HUES64 (cell line): Measurements from ENCODE around the gene PATL1.
"Not testable (repeated sequence)": the region's sequence is repeated elsewhere in the genome, so short reads cannot be mapped to it uniquely, and the experiment has no call there.

Experiments
- H3K27ac ChIP-seq: 2 replicates; pipeline ENCODE4 v1.7.0; 2013; ENCODE audit warnings: low read depth, low read length, inconsistent platforms
- H3K27me3 ChIP-seq: 2 replicates; pipeline ENCODE4 v1.6.1; 2013; ENCODE audit warnings: mild to moderate bottlenecking, low read length; ENCODE audit not compliant: insufficient read depth
- H3K36me3 ChIP-seq: 2 replicates; pipeline ENCODE4 v1.6.1; 2013; ENCODE audit warnings: mild to moderate bottlenecking, low read length; ENCODE audit not compliant: insufficient read depth
- H3K4me1 ChIP-seq: 2 replicates; pipeline ENCODE4 v1.6.1; 2013; ENCODE audit warnings: mild to moderate bottlenecking, low read length, moderate library complexity; ENCODE audit not compliant: insufficient read depth
- H3K4me3 ChIP-seq: 2 replicates; pipeline ENCODE4 v1.5.1; 2013; ENCODE audit warnings: mild to moderate bottlenecking, low read length, moderate library complexity
- H3K9ac ChIP-seq: 2 replicates; pipeline ENCODE4 v1.6.1; 2013; ENCODE audit warnings: mild to moderate bottlenecking, low read depth, low read length
- H3K9me3 ChIP-seq: 2 replicates; pipeline ENCODE4 v1.6.1; 2013; ENCODE audit warnings: low read depth, low read length; ENCODE audit not compliant: insufficient read depth
- WGBS: fragments of 150-250, 120-280 bp; methylation state at CpG from one replicate; pipeline ENCODE4 v1.1.7; 2013; ENCODE audit warnings: missing lambda C conversion rate; 5-methylcytosine and 5-hydroxymethylcytosine counted together

The PATL1 gene

GRCh38 chr11:59692915-59693314 is 24.1 kb upstream of the PATL1 start:
- no peaks in the 10 kb centered on the region for H3K27me3 ChIP-seq
- no peak overlapping the region for H3K4me3 ChIP-seq
- no peak overlapping the region for H3K27ac ChIP-seq
- H3K9ac ChIP-seq = no peak overlapping the region
- no peaks in the 10 kb centered on the region for H3K4me1 ChIP-seq
- peaks cover 5% of the 10 kb centered on the region; the same call in 1 of the 2 replicates for H3K9me3 ChIP-seq
- no peaks in the 10 kb centered on the region for H3K36me3 ChIP-seq

GRCh38 chr11:59691156-59691555 is 22.3 kb upstream of the PATL1 start:
- 84% methylated on average over 2 of the region's 2 CpGs for WGBS

DNA sequence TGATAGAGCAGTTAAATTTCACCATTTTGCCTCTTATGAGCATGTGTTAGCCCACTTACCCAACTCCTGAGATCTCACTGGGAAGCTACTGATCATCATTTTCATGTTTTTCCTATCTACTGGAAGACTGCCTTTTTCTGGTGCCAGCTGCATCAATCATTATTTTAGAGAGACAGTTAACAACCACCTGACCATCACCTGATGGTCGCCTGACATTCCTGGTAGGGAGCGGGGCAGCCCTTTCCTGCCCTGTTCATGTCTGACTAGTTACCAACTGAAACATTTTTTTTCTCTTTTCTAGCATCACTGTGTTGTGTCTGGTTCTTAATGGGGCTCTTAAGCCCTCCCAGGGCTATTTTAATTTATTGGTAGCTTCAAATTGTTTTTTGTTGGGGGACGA is 20.2 kb upstream of the PATL1 start:
- WGBS = 85% methylated on average over 3 of the region's 3 CpGs
- H3K36me3 ChIP-seq = no peaks in the 10 kb centered on the region
- H3K9ac ChIP-seq = no peak overlapping the region
- H3K9me3 ChIP-seq = peaks cover 5% of the 10 kb centered on the region; the same call in 1 of the 2 replicates
- H3K27me3 ChIP-seq = no peaks in the 10 kb centered on the region
- H3K4me1 ChIP-seq = no peaks in the 10 kb centered on the region
- no peak overlapping the region for H3K4me3 ChIP-seq
- no peak overlapping the region for H3K27ac ChIP-seq

More at GRCh38 chr11:59691156-59691555, 22.3 kb upstream of the PATL1 start:
- H3K4me3 ChIP-seq = no peak overlapping the region
- no peaks in the 10 kb centered on the region for H3K36me3 ChIP-seq
- no peaks in the 10 kb centered on the region for H3K4me1 ChIP-seq
- H3K27ac ChIP-seq = no peak overlapping the region
- peaks cover 5% of the 10 kb centered on the region; the same call in 1 of the 2 replicates for H3K9me3 ChIP-seq
- H3K27me3 ChIP-seq = no peaks in the 10 kb centered on the region
- no peak overlapping the region for H3K9ac ChIP-seq

- H3K9me3 ChIP-seq, H3K27me3 ChIP-seq, H3K36me3 ChIP-seq, H3K4me1 ChIP-seq, H3K9ac ChIP-seq, H3K27ac ChIP-seq, H3K4me3 ChIP-seq: not testable (repeated sequence)
- 91% methylated on average over 7 of the region's 7 CpGs for WGBS
These were observed 12.5 kb upstream of the PATL1 start for GRCh38 chr11:59681260-59681725.

- WGBS = 67% methylated on average over 1 of the region's 1 CpG
- Histone ChIP-seq H3K27ac (no peak overlapping the region), H3K4me3 (no peak overlapping the region), H3K36me3 (no peaks in the 10 kb centered on the region), H3K9ac (no peak overlapping the region), H3K27me3 (no peaks in the 10 kb centered on the region), H3K9me3 (no peaks in the 10 kb centered on the region), H3K4me1 (no peaks in the 10 kb centered on the region)
These were observed 11.7 kb upstream of the PATL1 start for GRCh38 chr11:59680287-59681154.

DNA sequence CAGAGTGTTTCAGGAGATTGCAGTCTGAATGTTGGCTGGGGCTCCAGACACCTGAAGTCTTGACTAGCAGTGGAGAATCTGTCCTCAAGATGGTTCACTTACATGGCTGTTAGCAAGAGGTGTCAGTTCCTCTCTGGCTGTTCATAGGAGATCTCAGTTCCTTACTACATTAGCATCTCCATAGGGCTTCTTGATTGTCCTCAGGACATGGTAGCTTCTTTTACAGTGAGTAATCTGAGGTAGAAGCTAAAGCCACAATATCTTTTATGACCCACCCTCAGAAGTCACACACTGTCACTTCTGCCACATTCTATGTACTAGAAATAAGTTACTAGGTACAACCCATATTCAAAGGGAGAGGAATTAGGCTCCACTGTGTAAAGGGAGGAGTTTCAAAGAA is 10.5 kb upstream of the PATL1 start:
- Histone ChIP-seq H3K27me3 (no peaks in the 10 kb centered on the region), H3K9ac (no peak overlapping the region), H3K27ac (no peak overlapping the region), H3K36me3 (no peaks in the 10 kb centered on the region), H3K4me1 (no peaks in the 10 kb centered on the region), H3K4me3 (no peak overlapping the region), H3K9me3 (no peaks in the 10 kb centered on the region)

GRCh38 chr11:59678813-59679165 is 10.0 kb upstream of the PATL1 start:
- H3K27me3 ChIP-seq = no peaks in the 10 kb centered on the region
- H3K36me3 ChIP-seq = no peaks in the 10 kb centered on the region
- H3K4me1 ChIP-seq = no peaks in the 10 kb centered on the region
- no peak overlapping the region for H3K4me3 ChIP-seq
- H3K9ac ChIP-seq = no peak overlapping the region
- no peak overlapping the region for H3K27ac ChIP-seq
- 95% methylated on average over 3 of the region's 3 CpGs for WGBS
- no peaks in the 10 kb centered on the region for H3K9me3 ChIP-seq

DNA sequence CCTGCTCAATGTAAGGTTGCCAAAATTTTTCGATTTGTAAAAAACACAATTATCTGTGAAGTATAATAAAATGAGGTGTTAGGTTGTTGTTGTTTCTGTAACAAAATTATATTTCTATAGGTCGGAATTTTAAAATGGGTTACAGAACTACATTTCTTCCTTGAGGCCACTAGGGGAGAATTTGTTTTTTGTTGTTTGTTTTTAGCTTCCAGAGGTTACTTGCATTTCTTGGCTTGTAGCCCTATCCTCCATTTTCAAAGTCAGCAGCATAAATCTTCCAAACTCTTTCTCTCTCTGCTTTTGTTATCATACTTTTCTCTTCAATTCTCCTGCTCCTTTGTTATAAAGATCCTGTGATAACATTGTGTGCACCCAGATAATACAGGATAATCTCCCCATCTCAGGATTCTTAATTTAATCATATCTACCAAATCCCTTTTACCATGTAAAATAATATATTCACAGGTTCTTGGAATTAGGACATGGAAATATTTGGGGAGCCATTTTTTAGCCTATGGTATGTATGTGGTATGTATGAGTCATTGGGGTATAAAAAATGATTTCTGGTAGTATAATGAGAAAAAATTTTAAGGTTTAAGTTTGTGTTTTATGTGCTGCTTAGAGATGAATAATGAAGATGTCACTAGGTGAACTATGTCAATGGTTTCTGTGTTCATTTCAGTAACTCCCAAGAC is 9.4 kb upstream of the PATL1 start:
- Histone ChIP-seq H3K36me3 (no peaks in the 10 kb centered on the region), H3K9ac (no peak overlapping the region), H3K4me1 (no peaks in the 10 kb centered on the region), H3K9me3 (no peaks in the 10 kb centered on the region), H3K27me3 (no peaks in the 10 kb centered on the region), H3K4me3 (no peak overlapping the region), H3K27ac (no peak overlapping the region)
- 94% methylated on average over 2 of the region's 2 CpGs for WGBS

- Histone ChIP-seq H3K9ac (no peak overlapping the region), H3K36me3 (no peaks in the 10 kb centered on the region), H3K4me3 (no peak overlapping the region), H3K27me3 (no peaks in the 10 kb centered on the region), H3K27ac (no peak overlapping the region), H3K4me1 (no peaks in the 10 kb centered on the region), H3K9me3 (no peaks in the 10 kb centered on the region)
- WGBS = 93% methylated on average over 8 of the region's 8 CpGs
These were observed 7.4 kb upstream of the PATL1 start for GRCh38 chr11:59676205-59676604.

DNA sequence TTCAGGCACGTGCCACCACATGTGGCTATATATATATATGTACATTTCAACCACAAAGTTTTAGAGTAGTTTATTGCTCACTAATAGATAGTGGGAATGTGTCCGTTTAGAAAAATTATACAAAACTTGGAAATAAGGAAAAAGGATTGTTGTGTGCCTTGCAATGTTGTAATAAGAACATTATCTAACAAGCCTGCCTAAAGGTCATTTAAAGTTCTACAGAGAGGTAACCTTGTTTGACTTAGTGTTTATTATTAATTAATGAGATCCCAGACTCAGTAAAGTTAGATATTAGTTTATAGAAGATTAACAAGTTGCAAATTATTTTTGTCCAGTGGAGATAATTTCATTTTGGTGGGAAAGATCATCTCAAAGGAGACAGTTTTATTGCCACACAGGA is 5.5 kb upstream of the PATL1 start:
- Histone ChIP-seq H3K4me1 (peaks cover 6% of the 10 kb centered on the region; the same call in 1 of the 2 replicates), H3K27me3 (no peaks in the 10 kb centered on the region), H3K36me3 (no peaks in the 10 kb centered on the region), H3K27ac (no peak overlapping the region), H3K9ac (no peak overlapping the region), H3K4me3 (no peak overlapping the region), H3K9me3 (no peaks in the 10 kb centered on the region)
- WGBS = 100% methylated on average over 1 of the region's 2 CpGs

DNA sequence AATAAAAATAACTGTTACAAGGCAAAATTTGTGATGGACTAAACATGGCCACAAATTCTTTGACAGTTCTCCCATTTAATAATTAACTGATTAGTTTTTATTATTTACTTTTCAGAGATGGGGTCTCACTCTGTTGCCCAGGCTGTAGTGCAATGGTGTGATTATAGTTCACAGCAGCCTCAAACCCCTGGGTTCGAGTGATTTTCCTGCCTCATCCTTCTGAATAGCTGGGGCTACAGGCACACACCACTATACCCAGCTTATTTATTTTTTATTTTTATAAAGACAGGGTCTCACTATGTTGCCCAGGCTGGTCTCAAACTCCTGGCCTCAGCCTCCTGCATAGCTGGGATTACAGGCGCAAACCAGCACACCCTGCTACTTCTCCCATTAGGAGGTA is 4.5 kb upstream of the PATL1 start:
- Histone ChIP-seq H3K27me3 (no peaks in the 10 kb centered on the region), H3K9ac (no peak overlapping the region), H3K9me3 (no peaks in the 10 kb centered on the region), H3K27ac (no peak overlapping the region), H3K36me3 (no peaks in the 10 kb centered on the region), H3K4me1 (peaks cover 6% of the 10 kb centered on the region; the same call in 1 of the 2 replicates), H3K4me3 (no peak overlapping the region)
- 96% methylated on average over 2 of the region's 2 CpGs for WGBS
